ENCODE results near the gene NCOR2.

NCOR2 gene

GRCh38 chr12:124571556-124571955, 4.1 kb upstream of the NCOR2 start:
- no peak overlapping the region for H3K27ac ChIP-seq (ENCODE audit: low read depth, low read length)
- no peaks in the 10 kb centered on the region for H3K9me3 ChIP-seq (ENCODE audit: control insufficient read depth, insufficient read depth, low read length)
- no peaks in the 10 kb centered on the region for H3K27me3 ChIP-seq (ENCODE audit: control insufficient read depth, insufficient read depth, low read length)
- no peak overlapping the region for H3K9ac ChIP-seq (ENCODE audit: low read depth, low read length)
- H3K36me3 ChIP-seq (ENCODE audit: control insufficient read depth, insufficient read depth, low read length), result no peaks in the 10 kb centered on the region
- no peak overlapping the region for H3K4me3 ChIP-seq (ENCODE audit: low read depth, low read length)
- H3K4me1 ChIP-seq (ENCODE audit: control insufficient read depth, insufficient read depth, low read length), result peaks cover 23% of the 10 kb centered on the region

DNA sequence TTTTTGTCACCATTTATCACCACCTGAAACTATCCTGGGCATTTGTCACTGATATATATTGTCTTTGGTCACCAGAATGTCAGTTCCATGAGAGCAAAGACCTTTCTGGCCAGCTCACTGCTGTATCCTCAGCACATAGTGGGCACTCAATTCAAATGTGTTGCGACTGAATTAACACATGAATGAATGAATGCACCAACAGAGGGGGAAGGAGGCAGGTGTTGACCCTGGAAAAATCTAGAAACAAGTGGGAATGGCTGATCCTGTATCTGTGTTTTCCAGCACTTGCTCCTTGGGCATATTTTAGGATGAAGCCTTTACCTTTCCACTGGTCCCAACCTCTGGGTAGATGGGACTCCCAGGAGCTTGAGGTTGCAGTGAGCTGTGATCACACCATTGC, 3.4 kb upstream of the NCOR2 start:
- no peaks in the 10 kb centered on the region for H3K27me3 ChIP-seq (ENCODE audit: control insufficient read depth, insufficient read depth, low read length)
- H3K9ac ChIP-seq (ENCODE audit: low read depth, low read length), result no peak overlapping the region
- H3K9me3 ChIP-seq (ENCODE audit: control insufficient read depth, insufficient read depth, low read length), result no peaks in the 10 kb centered on the region
- no peaks in the 10 kb centered on the region for H3K36me3 ChIP-seq (ENCODE audit: control insufficient read depth, insufficient read depth, low read length)
- H3K27ac ChIP-seq (ENCODE audit: low read depth, low read length), result peak overlapping the region; percentile 37
- H3K4me3 ChIP-seq (ENCODE audit: low read depth, low read length), result no peak overlapping the region
- peaks cover 23% of the 10 kb centered on the region for H3K4me1 ChIP-seq (ENCODE audit: control insufficient read depth, insufficient read depth, low read length)

DNA sequence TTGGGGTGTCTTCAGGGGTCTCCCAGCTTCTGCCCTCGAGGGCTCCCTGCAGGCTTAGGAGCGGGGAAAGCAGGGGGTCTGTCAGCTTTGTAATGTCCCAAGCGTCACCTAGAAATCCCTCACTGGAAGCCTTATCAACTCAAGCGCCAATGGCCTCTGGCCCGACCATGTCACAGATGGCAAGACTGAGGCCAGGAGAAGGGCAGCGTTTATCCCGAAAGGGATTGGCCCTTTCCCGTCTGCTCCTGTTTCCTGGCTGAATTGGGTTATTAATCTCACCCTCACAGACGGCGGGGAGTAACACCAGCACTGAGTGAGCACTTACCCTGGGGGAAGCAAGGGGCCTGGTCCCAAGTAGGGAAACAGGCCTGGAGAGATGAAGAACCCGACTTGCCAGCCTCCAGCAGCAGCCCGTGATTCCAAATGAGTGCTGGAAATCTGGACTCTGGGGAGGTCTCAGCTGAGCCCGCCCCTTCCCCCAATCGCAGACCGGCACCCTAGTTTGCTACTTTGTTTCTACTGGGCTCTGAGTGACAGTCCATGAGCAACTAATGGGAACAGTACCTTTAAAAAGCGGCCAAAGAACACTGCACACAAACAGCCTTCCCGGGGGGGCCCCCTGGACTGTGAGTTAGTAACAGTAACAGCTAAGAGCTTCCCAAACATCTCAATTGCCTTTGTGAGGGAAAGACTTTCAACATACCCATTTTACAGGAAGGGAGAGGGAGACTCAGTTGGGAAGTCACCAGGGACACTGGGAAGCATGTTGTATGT, 2.1 kb upstream of the NCOR2 start:
- Histone ChIP-seq H3K27ac (ENCODE audit: low read depth, low read length) (peak overlapping the region; percentile 89), H3K4me3 (ENCODE audit: low read depth, low read length) (peak overlapping the region; percentile 4; the same call in 1 of the 2 replicates), H3K27me3 (ENCODE audit: control insufficient read depth, insufficient read depth, low read length) (no peaks in the 10 kb centered on the region), H3K9me3 (ENCODE audit: control insufficient read depth, insufficient read depth, low read length) (no peaks in the 10 kb centered on the region), H3K9ac (ENCODE audit: low read depth, low read length) (no peak overlapping the region), H3K36me3 (ENCODE audit: control insufficient read depth, insufficient read depth, low read length) (no peaks in the 10 kb centered on the region), H3K4me1 (ENCODE audit: control insufficient read depth, insufficient read depth, low read length) (peaks cover 23% of the 10 kb centered on the region)

DNA sequence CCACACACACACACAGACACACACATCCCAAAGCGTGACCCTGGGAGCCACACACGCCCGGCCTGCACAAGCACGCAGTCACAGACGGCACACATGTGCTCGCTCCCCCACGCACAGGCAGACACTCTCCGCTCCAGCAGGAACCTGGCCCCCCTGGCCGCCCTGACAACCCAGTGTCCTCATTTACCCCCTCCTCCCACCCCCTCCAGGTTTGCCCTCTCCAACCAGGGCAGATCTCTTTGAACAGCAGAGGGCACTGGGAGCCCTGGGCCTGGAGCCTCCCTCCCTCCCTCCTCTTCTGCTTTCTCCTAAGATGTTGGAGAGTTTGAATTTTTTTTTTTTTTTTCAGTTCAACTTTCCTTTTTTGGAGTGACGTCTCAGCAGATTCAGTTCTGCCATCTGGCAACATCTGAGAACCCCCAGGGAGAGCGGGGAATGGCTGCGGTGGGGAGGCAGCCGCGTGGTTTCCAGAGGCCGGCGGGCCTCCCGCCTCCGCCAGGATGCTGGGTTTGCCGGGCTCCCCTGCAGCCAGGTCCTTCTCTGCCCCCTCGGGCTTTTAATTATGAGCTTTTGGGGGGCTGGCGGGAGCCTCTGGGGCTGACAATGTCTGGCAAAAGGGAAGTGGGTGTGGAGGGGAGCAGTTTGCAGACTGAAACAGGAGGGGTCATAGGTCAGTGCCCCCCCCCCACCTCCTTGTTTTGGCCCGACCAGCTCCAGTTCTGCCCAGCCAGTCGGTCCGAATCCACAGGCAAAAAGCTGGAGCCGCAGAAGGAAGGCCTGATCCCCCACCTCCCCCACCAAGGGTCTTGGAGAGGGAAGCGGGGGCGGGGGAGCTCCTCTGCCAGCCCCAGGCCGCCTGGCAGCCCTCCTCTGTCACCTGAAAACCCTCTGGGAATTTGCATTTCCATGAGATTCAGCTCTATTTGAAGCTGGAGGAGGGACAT, 1.3 kb upstream of the NCOR2 start:
- Histone ChIP-seq H3K27me3 (ENCODE audit: control insufficient read depth, insufficient read depth, low read length) (no peaks in the 10 kb centered on the region), H3K9ac (ENCODE audit: low read depth, low read length) (peak overlapping the region; percentile 48; the same call in 1 of the 2 replicates), H3K36me3 (ENCODE audit: control insufficient read depth, insufficient read depth, low read length) (no peaks in the 10 kb centered on the region), H3K9me3 (ENCODE audit: control insufficient read depth, insufficient read depth, low read length) (no peaks in the 10 kb centered on the region), H3K27ac (ENCODE audit: low read depth, low read length) (peak overlapping the region; percentile 89), H3K4me1 (ENCODE audit: control insufficient read depth, insufficient read depth, low read length) (peaks cover 29% of the 10 kb centered on the region), H3K4me3 (ENCODE audit: low read depth, low read length) (peak overlapping the region; percentile 77; the same call in 1 of the 2 replicates)

DNA sequence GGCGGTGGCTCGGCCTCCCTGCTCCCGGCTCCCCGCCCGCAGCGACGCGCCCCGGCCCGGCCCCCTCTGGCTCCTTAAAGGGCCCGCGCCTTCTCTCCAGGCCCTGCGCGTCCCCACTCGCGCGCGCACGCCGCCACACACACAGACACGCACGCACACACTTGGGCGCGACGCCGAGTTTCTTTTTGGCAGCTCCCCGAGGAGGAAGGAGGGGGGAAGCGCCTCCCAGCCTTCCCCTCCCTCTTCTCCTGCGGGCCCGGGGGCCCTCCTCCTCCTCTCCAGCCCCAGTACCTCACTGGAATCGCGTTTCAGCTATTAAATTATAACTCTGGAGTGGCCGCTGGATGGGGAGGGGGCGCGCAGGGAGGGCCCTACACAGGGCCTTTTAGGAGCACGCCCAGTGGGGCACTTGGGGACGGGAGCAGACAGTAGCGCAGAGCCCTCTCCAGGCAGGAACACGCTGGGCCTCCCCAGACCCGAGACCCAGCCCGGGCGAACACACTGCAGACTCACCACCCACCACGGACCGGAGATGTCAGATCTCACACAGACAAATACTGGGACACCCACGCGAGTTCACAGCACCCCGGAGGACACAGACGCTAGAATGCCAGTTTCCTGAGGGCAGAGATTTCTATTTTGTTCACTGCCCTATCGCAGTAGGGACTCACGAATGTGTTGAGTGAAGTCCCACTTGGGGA, 411 bp upstream of the NCOR2 start:
- Histone ChIP-seq H3K4me3 (ENCODE audit: low read depth, low read length) (peak overlapping the region; percentile 77), H3K4me1 (ENCODE audit: control insufficient read depth, insufficient read depth, low read length) (peaks cover 38% of the 10 kb centered on the region), H3K27me3 (ENCODE audit: control insufficient read depth, insufficient read depth, low read length) (no peaks in the 10 kb centered on the region), H3K9me3 (ENCODE audit: control insufficient read depth, insufficient read depth, low read length) (no peaks in the 10 kb centered on the region), H3K9ac (ENCODE audit: low read depth, low read length) (peak overlapping the region; percentile 59; the same call in 1 of the 2 replicates), H3K36me3 (ENCODE audit: control insufficient read depth, insufficient read depth, low read length) (no peaks in the 10 kb centered on the region), H3K27ac (ENCODE audit: low read depth, low read length) (peak overlapping the region; percentile 89)

DNA sequence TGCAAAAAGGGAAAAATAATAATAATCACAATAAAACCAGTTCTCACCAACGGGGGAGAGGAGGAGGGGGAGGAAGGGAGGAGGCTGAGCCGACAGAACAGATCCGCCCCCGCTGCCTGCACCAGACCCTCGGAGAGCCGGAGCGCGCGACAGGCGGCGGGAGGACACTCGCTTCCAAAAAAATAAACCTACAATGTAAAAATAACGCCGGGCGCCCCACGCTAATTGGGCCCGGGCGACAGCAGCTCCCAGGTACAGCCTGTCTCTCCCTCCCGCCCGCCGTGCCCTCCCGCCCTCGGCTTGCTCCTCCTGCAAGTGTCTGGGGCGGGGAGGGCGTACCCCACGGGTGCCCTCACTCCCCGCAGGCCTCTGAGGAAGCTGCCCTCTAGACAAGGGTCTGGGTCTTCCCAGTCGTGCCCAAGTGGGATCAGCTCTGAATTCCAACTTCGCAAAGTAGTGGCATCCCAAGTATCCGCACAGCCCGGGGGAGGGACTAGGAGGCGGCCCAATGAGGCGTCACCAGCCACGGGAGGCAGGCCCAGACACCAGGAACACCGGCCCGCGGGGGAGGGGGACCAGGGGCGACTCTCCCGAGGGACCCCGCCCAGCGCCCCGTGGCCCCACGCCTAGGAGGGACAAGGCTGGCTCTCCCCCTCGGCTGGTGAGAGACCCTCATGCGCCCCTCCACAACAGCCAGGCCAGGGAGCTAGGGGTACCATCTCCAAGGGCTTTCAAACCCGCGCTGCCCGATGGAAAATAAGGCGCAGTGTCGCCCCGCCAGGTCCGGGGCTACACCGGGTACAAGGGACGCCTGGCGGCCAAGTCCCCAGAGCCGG, 1.0 kb downstream of the NCOR2 start:
- H3K27ac ChIP-seq (ENCODE audit: low read depth, low read length), result peak overlapping the region; percentile 90
- no peaks in the 10 kb centered on the region for H3K9me3 ChIP-seq (ENCODE audit: control insufficient read depth, insufficient read depth, low read length)
- H3K4me1 ChIP-seq (ENCODE audit: control insufficient read depth, insufficient read depth, low read length), result peaks cover 47% of the 10 kb centered on the region
- no peaks in the 10 kb centered on the region for H3K36me3 ChIP-seq (ENCODE audit: control insufficient read depth, insufficient read depth, low read length)
- peak overlapping the region; percentile 82 for H3K4me3 ChIP-seq (ENCODE audit: low read depth, low read length)
- peak overlapping the region; percentile 64; the same call in 1 of the 2 replicates for H3K9ac ChIP-seq (ENCODE audit: low read depth, low read length)
- no peaks in the 10 kb centered on the region for H3K27me3 ChIP-seq (ENCODE audit: control insufficient read depth, insufficient read depth, low read length)

DNA sequence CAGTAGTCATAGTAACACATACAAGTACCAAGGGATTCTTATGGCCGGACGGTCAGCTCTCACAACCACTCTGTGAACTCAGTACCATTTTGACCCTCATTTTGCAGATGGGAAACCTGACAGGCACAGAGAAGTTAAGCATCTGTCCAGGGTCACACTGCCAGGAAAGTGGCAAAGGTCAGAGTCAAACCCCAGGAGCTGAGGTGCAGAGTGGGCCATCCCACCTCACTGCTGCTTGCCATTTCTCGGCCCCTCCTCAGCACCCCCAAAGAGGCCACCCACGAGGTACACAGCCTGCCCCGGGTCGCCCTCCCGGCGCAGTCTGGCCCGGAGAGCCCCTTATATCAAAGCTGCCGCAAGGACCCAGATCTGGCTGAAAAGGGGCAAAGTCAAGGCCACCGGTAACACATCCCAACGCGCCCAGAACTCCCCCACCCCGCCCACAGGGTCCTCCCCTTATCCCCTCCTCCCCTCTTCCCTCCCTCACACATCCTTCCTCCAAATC, 1.7 kb downstream of the NCOR2 start:
- Histone ChIP-seq H3K9ac (ENCODE audit: low read depth, low read length) (no peak overlapping the region), H3K4me1 (ENCODE audit: control insufficient read depth, insufficient read depth, low read length) (peaks cover 49% of the 10 kb centered on the region), H3K36me3 (ENCODE audit: control insufficient read depth, insufficient read depth, low read length) (no peaks in the 10 kb centered on the region), H3K4me3 (ENCODE audit: low read depth, low read length) (peak overlapping the region; percentile 82), H3K9me3 (ENCODE audit: control insufficient read depth, insufficient read depth, low read length) (no peaks in the 10 kb centered on the region), H3K27me3 (ENCODE audit: control insufficient read depth, insufficient read depth, low read length) (no peaks in the 10 kb centered on the region), H3K27ac (ENCODE audit: low read depth, low read length) (peak overlapping the region; percentile 90)

- Histone ChIP-seq H3K36me3 (ENCODE audit: control insufficient read depth, insufficient read depth, low read length) (no peaks in the 10 kb centered on the region), H3K4me3 (ENCODE audit: low read depth, low read length) (peak overlapping the region; percentile 82), H3K27ac (ENCODE audit: low read depth, low read length) (peak overlapping the region; percentile 90), H3K27me3 (ENCODE audit: control insufficient read depth, insufficient read depth, low read length) (no peaks in the 10 kb centered on the region), H3K9me3 (ENCODE audit: control insufficient read depth, insufficient read depth, low read length) (no peaks in the 10 kb centered on the region), H3K9ac (ENCODE audit: low read depth, low read length) (no peak overlapping the region), H3K4me1 (ENCODE audit: control insufficient read depth, insufficient read depth, low read length) (peaks cover 51% of the 10 kb centered on the region)
Observed at GRCh38 chr12:124564971-124565491, 2.4 kb downstream of the NCOR2 start.

- no peaks in the 10 kb centered on the region for H3K27me3 ChIP-seq (ENCODE audit: control insufficient read depth, insufficient read depth, low read length)
- peak overlapping the region; percentile 90 for H3K27ac ChIP-seq (ENCODE audit: low read depth, low read length)
- H3K4me3 ChIP-seq (ENCODE audit: low read depth, low read length), result peak overlapping the region; percentile 44; the same call in 1 of the 2 replicates
- H3K4me1 ChIP-seq (ENCODE audit: control insufficient read depth, insufficient read depth, low read length), result peaks cover 47% of the 10 kb centered on the region
- H3K36me3 ChIP-seq (ENCODE audit: control insufficient read depth, insufficient read depth, low read length), result no peaks in the 10 kb centered on the region
- H3K9ac ChIP-seq (ENCODE audit: low read depth, low read length), result no peak overlapping the region
- no peaks in the 10 kb centered on the region for H3K9me3 ChIP-seq (ENCODE audit: control insufficient read depth, insufficient read depth, low read length)
Observed at GRCh38 chr12:124564232-124564958, 3.0 kb downstream of the NCOR2 start.
